H54 (cell line): ENCODE results near the gene MYO9A.

Experiments
- DNase-seq: peaks from one replicate; pipeline ENCODE4 v3.0.0; 2011; ENCODE audit warnings: low spot score, mixed read lengths; ENCODE audit not compliant: insufficient read length
- FAIRE-seq: peaks from 3 replicates; lab custom pipeline; 2011; peaks lifted over from hg19 to GRCh38; lab: Jason Lieb, UNC
- POLR2A ChIP-seq: IDR thresholded peaks from 2 replicates; pipeline ENCODE4 v1.6.1; 2011; ENCODE audit warnings: low read depth, mild to moderate bottlenecking, low read length

Gene MYO9A

DNA sequence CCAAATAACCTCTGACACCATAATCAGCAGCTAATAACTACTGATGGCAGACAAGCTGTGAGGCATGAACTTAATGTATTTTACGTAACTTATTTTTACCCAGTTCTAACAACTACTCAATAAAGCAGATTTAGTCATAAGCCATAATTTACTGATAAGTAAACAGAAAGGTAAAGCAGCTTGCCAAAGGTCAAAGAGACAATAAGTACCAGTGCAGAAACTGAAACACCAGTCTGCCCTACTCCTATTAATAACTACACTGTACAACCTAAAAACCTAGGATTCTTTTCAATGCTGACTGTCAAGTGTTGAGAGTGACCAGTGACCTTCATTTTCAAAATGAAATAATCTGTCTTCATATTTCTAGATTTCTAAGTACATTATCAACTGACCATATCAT, 155.4 kb downstream of the MYO9A start:
- DNase-seq (no peak), FAIRE-seq (no peak)

DNA sequence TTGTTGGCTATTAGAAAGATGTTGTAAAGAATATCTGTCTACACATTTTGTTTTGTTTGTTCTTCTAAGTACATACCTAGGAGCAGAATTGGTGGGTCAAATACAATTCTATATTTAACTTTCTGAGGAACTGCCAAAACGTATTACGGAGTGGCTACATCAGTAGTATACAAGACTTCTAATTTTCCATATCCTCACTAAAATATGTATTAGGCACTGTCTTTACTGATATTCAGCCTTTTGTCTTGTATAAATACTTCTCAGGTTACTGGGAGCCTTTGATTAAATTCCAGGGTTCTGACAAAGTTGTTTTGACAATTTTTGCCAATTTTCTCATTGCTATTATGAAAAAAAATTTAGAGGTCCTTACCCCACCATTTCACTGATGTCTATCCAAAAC, 160.9 kb downstream of the MYO9A start:
- FAIRE-seq (no peak), DNase-seq (no peak)
- TF ChIP-seq POLR2A = no peak

More for the DNA sequence above, 155.4 kb downstream of the MYO9A start:
- TF ChIP-seq POLR2A = no peak

- no peak for TF ChIP-seq POLR2A
- DNase-seq (no peak), FAIRE-seq (no peak)
These were observed 166.8 kb downstream of the MYO9A start for GRCh38 chr15:71951134-71951533.

GRCh38 chr15:71945012-71945411, 172.9 kb downstream of the MYO9A start:
- DNase-seq (no peak), FAIRE-seq (no peak)
- TF ChIP-seq POLR2A = no peak

DNA sequence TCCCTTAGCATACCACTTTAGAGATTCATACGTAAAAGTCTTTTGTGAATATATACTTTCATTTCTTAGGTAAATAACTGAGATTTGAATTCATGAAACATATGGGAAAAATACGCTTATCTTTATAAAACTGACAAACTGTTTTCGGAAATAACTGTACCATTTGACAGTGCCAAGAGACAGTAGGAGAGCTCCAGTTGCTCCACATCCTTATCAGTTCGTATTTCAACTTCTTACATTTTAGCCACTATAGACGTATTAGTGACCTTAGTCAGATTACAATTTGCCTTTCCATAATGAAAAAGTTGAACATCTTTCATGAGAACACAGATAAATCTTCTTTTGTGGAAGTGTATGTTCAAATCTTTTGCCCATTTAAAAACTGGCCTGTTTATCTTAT, 174.1 kb downstream of the MYO9A start:
- no peak for FAIRE-seq
- DNase-seq = no peak
- no peak for TF ChIP-seq POLR2A

- FAIRE-seq (no peak), DNase-seq (no peak)
- no peak for TF ChIP-seq POLR2A
These were observed 177.9 kb downstream of the MYO9A start for GRCh38 chr15:71939981-71940588.

DNA sequence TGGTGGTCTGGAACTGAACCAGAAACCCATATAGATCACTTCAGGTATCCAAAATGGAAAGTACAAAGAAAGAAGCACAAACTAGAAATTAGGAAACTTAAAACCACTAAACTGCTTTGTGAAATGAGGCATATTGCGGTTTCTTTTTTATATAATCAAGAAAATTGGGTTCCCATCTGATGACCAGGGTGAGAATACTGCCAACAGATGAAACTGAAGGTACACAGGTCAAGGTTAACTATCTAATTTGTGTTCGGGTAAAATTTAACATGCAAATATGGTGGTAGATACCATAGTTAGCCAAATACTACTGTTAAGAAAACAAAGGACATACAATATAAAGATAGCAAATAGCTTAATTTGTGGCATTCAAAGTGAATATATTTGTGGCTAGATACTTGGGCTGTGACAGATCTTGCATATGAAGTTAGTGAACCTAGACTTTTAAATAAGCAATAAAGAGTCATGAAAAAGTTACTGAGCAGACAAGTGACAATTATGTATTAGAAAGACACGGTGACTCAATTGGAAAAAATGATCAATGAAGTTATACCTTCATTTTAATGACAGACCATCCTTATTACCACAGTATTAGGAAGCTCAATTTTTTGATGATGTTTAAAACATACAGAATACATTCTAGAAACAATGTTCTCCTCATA, 180.2 kb downstream of the MYO9A start:
- FAIRE-seq (no peak), DNase-seq (no peak)
- no peak for TF ChIP-seq POLR2A

GRCh38 chr15:71934446-71934845, 183.5 kb downstream of the MYO9A start:
- TF ChIP-seq POLR2A = no peak
- no peak for FAIRE-seq
- DNase-seq = no peak

DNA sequence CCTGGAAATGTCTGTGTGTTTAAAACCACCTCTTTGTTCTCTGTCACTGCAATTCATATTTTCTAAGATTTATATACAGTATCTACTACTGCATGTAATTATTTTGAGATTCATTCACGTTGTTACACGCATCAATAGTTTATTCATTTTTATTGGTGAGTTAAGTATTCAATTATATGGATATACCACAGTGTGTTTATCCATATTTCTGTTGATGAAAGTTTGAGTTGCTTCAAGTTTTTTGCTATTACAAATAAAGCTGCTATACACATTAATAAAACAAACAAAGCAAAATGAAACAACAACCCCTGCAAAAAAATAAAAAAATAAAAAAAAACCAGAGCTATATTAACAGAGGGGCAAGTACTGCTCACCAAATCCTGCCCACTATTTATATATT, 185.3 kb downstream of the MYO9A start:
- FAIRE-seq = no peak
- DNase-seq = no peak
- no peak for TF ChIP-seq POLR2A

DNA sequence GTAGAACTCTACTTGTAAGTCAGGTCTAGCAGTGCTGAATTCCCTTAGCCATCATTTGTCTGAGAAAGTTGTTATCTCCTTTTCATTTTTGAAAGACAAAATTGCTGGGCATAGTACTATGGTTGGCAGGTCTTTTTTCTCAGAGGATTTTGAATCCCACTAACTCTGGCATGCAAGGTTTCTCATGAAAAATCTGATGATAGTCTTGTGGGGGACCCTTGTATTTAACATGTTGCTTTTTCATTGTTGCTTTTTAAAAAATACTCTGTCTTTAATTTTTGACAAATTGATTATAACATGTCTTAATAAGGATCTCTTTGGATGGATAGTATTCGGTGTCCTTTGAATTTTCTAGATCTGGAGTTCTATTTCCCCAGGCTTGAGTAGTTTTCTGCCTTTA, 186.7 kb downstream of the MYO9A start:
- no peak for TF ChIP-seq POLR2A
- DNase-seq = no peak
- no peak for FAIRE-seq

DNA sequence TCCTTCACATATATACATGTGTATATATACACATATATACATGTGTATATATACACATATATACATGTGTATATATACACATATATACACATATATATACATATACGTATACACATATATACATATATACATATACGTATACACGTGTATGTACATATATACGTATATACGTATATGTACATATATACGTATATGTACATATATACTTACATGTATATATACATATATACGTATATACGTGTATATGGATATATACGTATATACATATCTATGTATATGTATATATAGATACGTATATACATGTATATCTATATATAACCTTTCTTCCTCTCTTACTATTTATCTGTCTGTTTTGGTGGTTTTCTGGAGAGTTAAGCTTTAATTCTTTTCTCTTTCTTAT, 192.8 kb downstream of the MYO9A start:
- FAIRE-seq (no peak), DNase-seq (no peak)
- no peak for TF ChIP-seq POLR2A

DNA sequence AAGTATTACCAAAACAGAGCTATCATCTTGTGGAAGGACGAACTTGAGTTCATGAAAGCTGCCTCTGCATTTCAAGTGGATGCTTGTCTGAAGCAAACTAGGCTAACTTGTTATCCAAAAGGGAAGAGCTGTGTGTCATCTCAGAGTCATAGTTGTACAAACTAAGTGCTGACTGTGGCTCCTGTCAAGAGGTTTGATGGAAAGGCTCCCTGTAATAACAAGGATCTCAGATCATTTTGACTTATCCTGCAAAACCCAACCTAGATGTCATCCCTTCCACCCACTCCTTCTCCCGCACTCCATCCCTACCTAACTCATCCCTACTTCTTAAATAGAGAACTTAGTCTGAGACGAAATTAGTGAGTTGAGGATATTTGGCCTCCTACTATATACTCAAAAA, 196.8 kb downstream of the MYO9A start:
- no peak for TF ChIP-seq POLR2A
- FAIRE-seq (no peak), DNase-seq (peak; percentile 0)

GRCh38 chr15:71920573-71920972, 197.4 kb downstream of the MYO9A start:
- no peak for DNase-seq
- TF ChIP-seq POLR2A = no peak
- FAIRE-seq = no peak

GRCh38 chr15:71916834-71917233, 201.1 kb downstream of the MYO9A start:
- DNase-seq = no peak
- no peak for FAIRE-seq
- no peak for TF ChIP-seq POLR2A

GRCh38 chr15:71914092-71914491, 203.9 kb downstream of the MYO9A start:
- no peak for DNase-seq
- no peak for FAIRE-seq
- no peak for TF ChIP-seq POLR2A
